NCI-H345 (cell line): Measurements from ENCODE around the gene PADI2.
A peak's percentile ranks its signal among the peaks of the same experiment; 100 is the strongest.
"Not testable (repeated sequence)": the region's sequence is repeated elsewhere in the genome, so short reads cannot be mapped to it uniquely, and the experiment has no call there.

Experiments
- DNase-seq: peaks from one replicate; lab custom pipeline; 2025; lab: John Stamatoyannopoulos, UW

Gene PADI2

DNA sequence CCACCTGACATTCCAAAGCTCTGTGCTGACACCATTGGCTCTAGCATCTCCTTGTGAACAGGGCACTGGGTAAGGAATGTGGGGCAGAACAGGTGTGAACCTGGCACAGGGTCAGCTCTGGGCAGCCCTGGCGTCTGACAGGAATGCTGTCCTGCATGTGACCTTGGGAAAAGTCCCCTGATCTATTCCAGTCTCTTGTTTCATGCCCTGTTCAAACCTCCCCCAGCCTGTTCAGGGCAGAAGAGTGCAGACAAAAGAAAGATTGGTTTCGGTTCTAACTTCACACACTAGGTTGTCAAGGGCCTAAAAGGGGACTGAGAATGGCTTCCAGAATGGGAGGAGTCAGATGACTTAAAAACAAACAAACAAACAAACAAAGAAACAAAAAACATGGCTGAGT lies 37.8 kb downstream of the PADI2 start:
- no peak for DNase-seq

GRCh38 chr1:17080880-17081279 lies 38.4 kb downstream of the PADI2 start:
- no peak for DNase-seq

DNA sequence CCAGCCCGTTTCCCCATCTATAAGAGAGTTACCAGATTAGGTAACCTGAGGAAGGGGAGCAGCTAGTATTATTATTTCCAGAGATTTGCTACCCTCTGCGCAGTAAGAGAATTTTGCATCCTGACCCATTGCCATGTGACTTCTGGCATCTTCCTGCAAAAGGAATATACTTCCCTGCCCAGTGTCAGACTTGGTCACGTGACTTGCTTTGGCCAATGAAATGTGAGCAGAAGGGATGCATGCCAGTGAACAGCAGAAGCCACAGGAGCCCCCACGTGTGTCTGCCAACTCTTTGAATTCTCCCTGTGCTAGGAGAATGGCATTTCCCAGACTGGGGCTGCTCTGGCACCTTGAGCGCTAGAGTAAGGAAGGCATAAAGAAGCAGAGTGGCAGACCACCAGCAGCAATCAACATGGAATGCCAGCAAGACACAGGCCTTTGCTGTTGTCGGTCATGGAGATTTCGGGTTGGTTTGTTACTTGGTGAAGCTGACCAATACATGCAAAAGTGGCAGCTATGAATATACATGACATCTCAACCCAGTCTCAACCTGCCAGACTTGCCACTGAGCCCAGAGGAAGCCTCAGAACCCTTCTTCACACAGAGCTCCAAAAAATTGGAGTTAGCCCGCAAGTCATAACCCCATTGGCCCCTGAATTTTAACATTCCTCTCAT lies 39.0 kb downstream of the PADI2 start:
- DNase-seq = no peak

- DNase-seq = no peak
These were observed 40.0 kb downstream of the PADI2 start for GRCh38 chr1:17078991-17079868.

GRCh38 chr1:17075470-17076255 lies 43.6 kb downstream of the PADI2 start:
- DNase-seq = no peak

- DNase-seq = no peak
These were observed 47.5 kb downstream of the PADI2 start for GRCh38 chr1:17071794-17072193.

- no peak for DNase-seq
These were observed 49.1 kb downstream of the PADI2 start for GRCh38 chr1:17070163-17070525.

DNA sequence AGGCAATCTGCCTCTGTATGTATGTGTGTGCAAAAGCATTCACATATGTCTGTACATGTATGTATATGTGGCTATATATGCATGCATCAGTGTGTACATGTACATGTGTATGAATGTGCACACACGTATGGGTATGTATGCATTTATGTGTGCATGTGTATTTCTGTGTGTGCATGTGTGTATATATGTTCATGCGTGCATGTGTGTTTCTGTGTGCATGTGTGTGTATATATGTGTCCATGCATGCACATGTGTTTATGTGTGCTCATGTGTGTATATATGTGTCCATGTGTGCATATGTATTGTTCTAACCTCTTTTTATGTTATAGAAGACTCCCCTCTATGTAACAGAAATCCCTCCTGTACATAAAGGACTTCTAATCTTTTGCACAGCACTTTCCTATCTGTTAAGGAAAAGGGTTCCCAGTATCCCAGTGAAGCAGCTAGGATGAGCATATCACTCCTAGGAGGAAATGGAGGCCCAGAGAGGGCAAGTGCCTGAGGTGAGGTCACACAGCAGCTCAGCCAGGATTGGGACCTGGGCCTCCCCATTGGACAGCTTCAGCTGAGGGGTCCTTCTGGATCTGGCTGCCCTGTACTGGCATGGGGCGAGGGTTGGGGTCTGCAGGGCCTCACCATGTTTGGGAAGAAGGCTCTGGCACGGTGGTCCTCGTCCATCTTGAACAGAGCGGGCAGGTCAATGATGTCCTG lies 49.6 kb downstream of the PADI2 start:
- DNase-seq = no peak

DNA sequence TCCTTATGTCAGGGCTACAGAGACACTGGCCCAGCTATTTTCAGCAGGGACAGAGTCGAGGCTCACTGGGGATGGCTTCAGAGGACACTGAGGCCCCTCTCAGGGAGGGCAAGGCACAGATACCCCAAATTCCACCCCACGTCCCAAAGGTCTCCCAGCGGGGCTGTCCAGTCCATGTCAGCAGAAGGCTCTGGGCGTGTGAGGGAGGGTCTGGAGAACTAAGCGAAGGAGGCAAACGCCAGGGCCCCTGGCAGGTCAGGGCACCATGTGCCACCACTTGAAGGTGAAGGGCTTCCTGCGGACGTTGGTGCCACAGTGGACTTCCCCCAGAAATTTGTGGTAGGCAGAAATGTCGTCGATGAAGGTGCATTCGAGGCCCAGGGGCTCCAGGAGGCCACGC lies 50.5 kb downstream of the PADI2 start:
- DNase-seq = no peak

DNA sequence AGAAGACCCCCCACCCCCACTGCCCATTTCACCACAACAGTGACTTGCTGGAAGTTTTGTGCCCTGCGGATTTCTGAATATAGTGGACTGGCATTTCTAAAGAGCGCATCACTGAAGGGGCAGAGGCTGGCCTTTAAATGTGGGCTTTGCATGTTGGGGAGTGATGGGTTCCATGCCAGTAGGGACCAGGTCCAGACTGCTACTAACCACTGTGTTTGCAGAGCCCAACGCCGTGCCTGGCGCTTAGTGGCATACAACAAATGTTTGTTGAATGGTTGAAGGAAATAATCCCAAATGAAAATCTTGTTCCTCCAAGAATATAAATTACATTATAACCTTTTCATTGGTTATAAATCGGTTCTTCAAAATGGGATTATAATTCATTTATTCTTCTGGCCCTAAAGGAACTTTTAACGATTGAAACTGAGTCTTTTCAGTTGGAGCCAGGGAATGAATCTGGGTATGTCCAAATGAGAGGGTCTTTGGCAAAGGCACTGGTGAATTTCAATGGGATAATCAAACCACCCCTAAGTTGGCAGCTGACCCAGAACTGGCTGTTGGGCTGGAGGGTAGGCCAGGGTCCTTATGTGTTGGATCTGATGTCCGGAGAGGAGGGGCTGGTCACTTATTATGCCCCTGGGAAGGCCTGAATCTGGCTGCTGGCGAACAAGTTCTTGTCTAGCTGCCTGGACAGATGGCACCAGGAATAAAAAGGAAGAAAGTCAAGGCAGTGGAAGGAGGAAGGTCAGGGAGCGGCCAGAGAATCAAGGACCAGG lies 51.6 kb downstream of the PADI2 start:
- DNase-seq = no peak

DNA sequence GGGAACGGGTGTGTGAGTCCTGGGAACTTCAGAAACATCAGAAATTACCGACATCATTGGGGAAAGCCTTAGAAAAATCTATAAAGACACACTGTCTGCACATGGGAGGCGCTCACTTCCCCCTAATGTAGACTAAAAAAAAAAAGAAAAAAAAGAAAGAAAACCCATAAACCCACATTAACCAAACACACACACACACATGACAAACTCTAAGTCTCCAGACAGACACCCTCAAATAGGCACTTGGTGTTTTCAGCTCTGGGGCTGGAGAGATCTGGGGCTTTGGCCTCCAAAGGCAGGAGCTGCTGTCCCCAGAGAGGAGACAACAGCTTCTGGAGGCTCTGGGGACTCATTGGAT lies 52.2 kb downstream of the PADI2 start:
- DNase-seq = no peak

DNA sequence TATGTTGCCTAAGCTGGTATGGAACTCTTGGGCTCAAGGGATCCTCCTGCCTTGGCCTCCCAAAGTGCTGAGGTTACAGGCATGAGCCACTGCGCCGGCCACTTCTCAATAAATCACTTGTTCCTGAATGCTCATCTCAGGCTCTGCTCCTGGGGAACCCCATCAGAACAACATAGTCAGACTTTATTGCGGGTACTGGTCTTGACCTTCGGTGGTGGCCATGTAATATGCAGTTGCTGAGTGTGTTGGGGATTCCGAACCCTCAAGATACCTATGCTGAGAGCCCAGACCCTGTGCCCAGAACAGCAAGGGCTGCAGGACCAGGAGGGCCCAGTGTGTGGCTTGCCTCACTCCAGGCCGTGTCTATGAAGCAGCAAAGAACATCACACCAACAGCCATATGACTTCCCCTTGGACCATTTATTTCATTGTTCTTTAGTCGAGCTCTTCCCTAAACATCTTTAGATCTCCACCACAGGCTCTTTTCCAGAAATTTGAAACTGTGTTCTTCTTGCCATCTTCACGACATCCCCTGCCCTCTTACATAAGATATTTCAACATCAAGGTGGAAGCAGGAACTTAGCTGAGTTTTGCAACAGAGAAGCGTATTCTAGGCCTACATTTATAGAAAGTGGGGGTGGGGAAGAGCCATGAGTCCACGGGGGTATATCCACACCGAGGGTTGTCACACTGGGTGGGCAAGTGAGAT lies 52.7 kb downstream of the PADI2 start:
- no peak for DNase-seq

- no peak for DNase-seq
These were observed 53.6 kb downstream of the PADI2 start for GRCh38 chr1:17065666-17066065.

GRCh38 chr1:17062751-17063150 lies 56.5 kb downstream of the PADI2 start:
- DNase-seq = not testable (repeated sequence)

DNA sequence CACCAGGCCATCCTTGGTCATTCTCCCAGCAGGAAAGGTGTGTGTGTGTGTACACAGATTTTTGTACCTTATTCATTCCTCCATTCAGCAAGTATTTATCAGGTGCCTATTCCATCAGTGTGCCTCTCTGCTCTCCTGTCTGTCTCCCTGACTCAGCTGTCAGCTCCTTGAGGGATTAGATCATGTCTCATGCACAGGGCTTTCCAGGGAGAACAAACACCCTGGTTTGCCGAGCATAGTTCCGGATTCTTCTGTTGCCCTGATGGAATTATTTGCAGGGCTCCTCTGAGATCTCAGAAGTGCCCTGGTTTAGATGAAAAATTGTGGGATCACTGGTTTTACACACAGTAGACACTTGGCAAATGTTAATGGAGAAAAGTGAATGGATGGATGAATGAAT lies 57.4 kb downstream of the PADI2 start:
- no peak for DNase-seq

DNA sequence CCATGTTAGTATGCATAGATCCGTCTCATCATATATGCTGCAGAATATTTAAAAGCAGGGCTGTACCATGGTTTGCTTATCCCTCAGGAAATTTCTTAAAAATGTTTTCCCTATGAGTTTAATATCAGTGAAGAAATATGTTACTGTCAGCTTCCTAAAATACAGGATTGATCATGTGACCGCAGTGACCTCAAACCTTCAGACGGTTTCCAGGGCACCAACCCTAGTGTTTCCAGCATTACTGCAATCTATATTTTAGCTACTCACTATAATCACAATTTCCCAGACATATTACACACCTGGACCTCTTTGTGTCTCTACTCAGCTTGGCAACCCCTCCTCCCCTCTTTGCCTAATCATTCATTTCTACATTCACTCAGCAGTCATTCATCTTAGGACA lies 57.8 kb downstream of the PADI2 start:
- no peak for DNase-seq

GRCh38 chr1:17060306-17060749 lies 58.9 kb downstream of the PADI2 start:
- no peak for DNase-seq

- DNase-seq = peak; percentile 60
These were observed 59.6 kb downstream of the PADI2 start for GRCh38 chr1:17059391-17060305.

GRCh38 chr1:17056551-17056950 lies 62.7 kb downstream of the PADI2 start:
- no peak for DNase-seq

- no peak for DNase-seq
These were observed 63.5 kb downstream of the PADI2 start for GRCh38 chr1:17055801-17056200.
